Glomerular visceral epithelial cell (primary cell): ENCODE data around the gene ZSCAN2.

Experiments used
- DNase-seq: peaks from one replicate; pipeline ENCODE4 v3.0.0-alpha.2; 2016; ENCODE audit errors: extremely low spot score

Gene ZSCAN2

DNA sequence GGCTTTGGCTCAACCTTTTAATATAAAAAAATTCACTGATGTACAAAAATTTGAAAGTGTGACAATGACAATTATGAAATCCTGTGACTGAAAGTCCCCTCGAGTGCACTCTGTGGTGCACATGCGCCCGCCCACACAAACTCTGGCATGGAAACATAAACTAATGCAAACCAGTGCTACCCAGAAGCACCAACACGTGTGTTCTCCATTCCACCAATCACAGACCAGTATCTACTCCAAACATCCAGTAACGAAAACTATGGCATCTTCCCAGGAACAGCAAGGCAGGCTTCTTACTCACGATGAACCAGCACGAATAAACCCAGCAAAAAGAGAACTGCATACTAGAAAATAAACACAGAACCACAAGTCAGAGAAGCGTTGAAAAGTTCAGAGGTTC, 68.9 kb downstream of the ZSCAN2 start:
- DNase-seq: no peak

DNA sequence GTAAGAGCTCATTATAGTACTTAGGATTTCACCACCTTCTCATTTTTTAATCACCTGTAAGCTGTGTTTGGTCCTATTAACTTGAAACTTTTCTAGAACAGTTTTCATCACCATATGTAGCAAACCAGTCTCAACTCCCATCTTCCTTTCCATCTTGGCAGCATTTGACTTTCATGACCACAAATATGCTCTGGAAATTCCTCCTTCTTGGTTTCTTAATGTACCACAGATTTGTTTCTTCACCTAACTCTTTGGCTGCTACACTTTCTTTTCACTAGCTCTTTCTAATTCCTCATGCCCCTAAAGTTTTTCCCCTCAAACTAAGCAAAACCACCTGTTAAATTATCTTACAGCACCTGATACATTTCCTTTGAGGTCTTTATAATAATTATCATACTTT, 70.4 kb downstream of the ZSCAN2 start:
- peak; percentile 49 for DNase-seq
